Measurements from ENCODE around the gene FAF2.

DNA sequence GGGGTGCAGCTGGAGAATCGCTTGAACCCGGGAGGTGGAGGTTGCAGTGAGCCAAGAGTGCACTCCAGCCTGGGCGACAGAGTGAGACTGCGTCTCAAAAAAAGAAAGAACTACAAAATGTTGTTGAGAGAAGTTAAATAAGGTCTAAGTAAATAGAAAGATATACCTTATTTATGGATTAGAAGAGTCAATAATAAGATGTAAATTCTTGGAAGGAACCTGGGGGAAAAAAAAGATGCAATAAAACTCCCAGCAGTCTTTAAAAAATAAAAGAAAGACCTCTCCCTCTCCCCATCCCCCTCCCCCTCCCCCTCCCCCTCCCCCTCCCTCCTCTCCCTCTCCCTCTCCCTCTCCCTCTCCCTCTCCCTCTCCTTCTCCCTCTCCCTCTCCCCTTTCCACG is 15.5 kb upstream of the FAF2 start:
- TF ChIP-seq, protein P1, sequence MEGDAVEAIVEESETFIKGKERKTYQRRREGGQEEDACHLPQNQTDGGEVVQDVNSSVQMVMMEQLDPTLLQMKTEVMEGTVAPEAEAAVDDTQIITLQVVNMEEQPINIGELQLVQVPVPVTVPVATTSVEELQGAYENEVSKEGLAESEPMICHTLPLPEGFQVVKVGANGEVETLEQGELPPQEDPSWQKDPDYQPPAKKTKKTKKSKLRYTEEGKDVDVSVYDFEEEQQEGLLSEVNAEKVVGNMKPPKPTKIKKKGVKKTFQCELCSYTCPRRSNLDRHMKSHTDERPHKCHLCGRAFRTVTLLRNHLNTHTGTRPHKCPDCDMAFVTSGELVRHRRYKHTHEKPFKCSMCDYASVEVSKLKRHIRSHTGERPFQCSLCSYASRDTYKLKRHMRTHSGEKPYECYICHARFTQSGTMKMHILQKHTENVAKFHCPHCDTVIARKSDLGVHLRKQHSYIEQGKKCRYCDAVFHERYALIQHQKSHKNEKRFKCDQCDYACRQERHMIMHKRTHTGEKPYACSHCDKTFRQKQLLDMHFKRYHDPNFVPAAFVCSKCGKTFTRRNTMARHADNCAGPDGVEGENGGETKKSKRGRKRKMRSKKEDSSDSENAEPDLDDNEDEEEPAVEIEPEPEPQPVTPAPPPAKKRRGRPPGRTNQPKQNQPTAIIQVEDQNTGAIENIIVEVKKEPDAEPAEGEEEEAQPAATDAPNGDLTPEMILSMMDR (IDR thresholded peaks at IDR 0.05; ENCODE audit: extremely low read depth in 1 of 2, insufficient read depth in 1 of 2, low read depth in 1 of 2, low read length in 2 of 2): no peak
- TF ChIP-seq, protein P2, sequence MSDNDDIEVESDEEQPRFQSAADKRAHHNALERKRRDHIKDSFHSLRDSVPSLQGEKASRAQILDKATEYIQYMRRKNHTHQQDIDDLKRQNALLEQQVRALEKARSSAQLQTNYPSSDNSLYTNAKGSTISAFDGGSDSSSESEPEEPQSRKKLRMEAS (IDR thresholded peaks at IDR 0.05; ENCODE audit: insufficient read depth, insufficient read length): no peak

Data from endothelial cell of umbilical vein (primary cell).